HepG2 (cell line): ENCODE measurements around the gene NCOA7. TPM values are rescaled to one million over a fixed set of nuclear protein-coding genes. Genes with fewer than 3 reads are reported as not detected.

Experiments
- DPF2 ChIP-seq: sonication (generic); formaldehyde crosslinking; IDR thresholded peaks from 2 replicates; pipeline ENCODE4 v1.4.0; 2020; ENCODE audit warnings: mild to moderate bottlenecking, low read depth, missing genetic modification reagents, borderline replicate concordance
- GATA4 ChIP-seq: sonication (generic); IDR thresholded peaks from 2 replicates; pipeline ENCODE4 v1.6.1; 2016; ENCODE audit warnings: antibody characterized with exemption, low read depth, borderline replicate concordance
- GATAD2A ChIP-seq: IDR thresholded peaks from 2 replicates; pipeline ENCODE4 v1.6.1; 2016
- GFI1 ChIP-seq: sonication (generic); formaldehyde crosslinking; IDR thresholded peaks from 2 replicates; pipeline ENCODE4 v1.5.0; 2020; ENCODE audit warnings: missing genetic modification reagents, mild to moderate bottlenecking, borderline replicate concordance
- GZF1 ChIP-seq: sonication (generic); formaldehyde crosslinking; IDR thresholded peaks from 2 replicates; pipeline ENCODE4 v1.5.1; 2020; ENCODE audit warnings: mild to moderate bottlenecking, missing genetic modification reagents
- HNF4A ChIP-seq: sonication (generic); formaldehyde crosslinking; IDR thresholded peaks from 2 replicates; pipeline ENCODE4 v1.4.0; 2020; ENCODE audit warnings: missing genetic modification reagents
- HOMEZ ChIP-seq: IDR thresholded peaks from 2 replicates; pipeline ENCODE4 v1.6.1; 2016; ENCODE audit warnings: low read depth
- NCOA2 ChIP-seq: sonication (generic); formaldehyde crosslinking; IDR thresholded peaks from 2 replicates; pipeline ENCODE4 v1.8.0; 2022; ENCODE audit warnings: inconsistent platforms
- NCOR1 ChIP-seq: fragments of 200-600 bp; sonication (generic); IDR thresholded peaks from 2 replicates; pipeline ENCODE4 v1.7.0; 2017; ENCODE audit warnings: antibody characterized with exemption, low read length, borderline replicate concordance
- NR2F6 ChIP-seq, 2 experiments: IDR thresholded peaks; 2 replicates each; pipeline ENCODE4 v1.6.1; 2016; ENCODE audit warnings: antibody characterized with exemption in 1 of 2, mild to moderate bottlenecking in 1 of 2
- POLR2A ChIP-seq, 2 experiments: IDR thresholded peaks; 2 replicates each; pipeline ENCODE4 v1.6.1; 2011; ENCODE audit warnings: low read depth in 2 of 2, low read length in 2 of 2, mild to moderate bottlenecking in 1 of 2, moderate library complexity in 1 of 2; ENCODE audit not compliant: insufficient read depth in 1 of 2
- PRDM15 ChIP-seq: sonication (generic); formaldehyde crosslinking; IDR thresholded peaks from 2 replicates; pipeline ENCODE4 v1.4.0; 2020; ENCODE audit warnings: missing genetic modification reagents
- SNRNP70 ChIP-seq: fragments of 200-400 bp; formaldehyde crosslinking; IDR thresholded peaks from 2 replicates; pipeline ENCODE4 v1.6.1; 2017; ENCODE audit warnings: mild to moderate bottlenecking, low read depth, low read length, moderate library complexity
- SRF ChIP-seq: IDR thresholded peaks from 2 replicates; pipeline ENCODE4 v1.6.1; 2011; ENCODE audit warnings: mild to moderate bottlenecking, low read depth, low read length, moderate library complexity
- TOPORS ChIP-seq: sonication (generic); formaldehyde crosslinking; IDR thresholded peaks from 2 replicates; pipeline ENCODE4 v1.8.0; 2023; ENCODE audit warnings: mild to moderate bottlenecking, missing genetic modification reagents
- ZKSCAN5 ChIP-seq: sonication (generic); formaldehyde crosslinking; IDR thresholded peaks from 2 replicates; pipeline ENCODE4 v1.5.1; 2020; ENCODE audit warnings: mild to moderate bottlenecking, missing genetic modification reagents
- ZNF10 ChIP-seq: sonication (generic); formaldehyde crosslinking; IDR thresholded peaks from 2 replicates; pipeline ENCODE4 v1.4.0; 2020; ENCODE audit warnings: mild to moderate bottlenecking, low read depth, missing genetic modification reagents, borderline replicate concordance
- ZNF264 ChIP-seq: sonication (generic); formaldehyde crosslinking; IDR thresholded peaks from 2 replicates; pipeline ENCODE4 v1.4.0; 2020; ENCODE audit warnings: missing genetic modification reagents
- ZNF709 ChIP-seq: sonication (generic); formaldehyde crosslinking; IDR thresholded peaks from 2 replicates; pipeline ENCODE4 v1.5.0; 2020; ENCODE audit warnings: mild to moderate bottlenecking, missing genetic modification reagents
- ZNF841 ChIP-seq: sonication (generic); formaldehyde crosslinking; IDR thresholded peaks from 2 replicates; pipeline ENCODE4 v1.8.1; 2023; ENCODE audit warnings: missing genetic modification reagents, borderline replicate concordance
- polyA plus RNA-seq, 8 experiments: library from polyadenylated mRNA; depleted of rRNA in 3 of 8; stranded (reverse) in 7 of 8; unstranded in 1 of 8; fragments of >200 nt; fragmentation: Illumina TruSeq in 4 of 8; extraction: Trizol in 4 of 8; gene quantifications; 2 replicates each; pipeline versions ENCODE4 v1.2.1 to v1.2.3, GENCODE V29; 2011 to 2016; ENCODE audit warnings: low read depth in 4 of 8, missing spikeins in 1 of 8, mixed read lengths in 1 of 8; ENCODE audit not compliant: insufficient read depth in 1 of 8
- total RNA-seq, 5 experiments: library from RNA; depleted of rRNA; stranded (reverse); fragments of >200 nt; fragmentation: Illumina TruSeq; extraction: Trizol; gene quantifications; 2 replicates each; pipeline ENCODE4 v1.2.3, GENCODE V29; 2016; ENCODE audit warnings: low read depth in 1 of 5
- TF ChIP-seq, protein P1 (sequence below): sonication (generic); formaldehyde crosslinking; IDR thresholded peaks from 2 replicates; pipeline ENCODE4 v1.4.0; 2020; ENCODE audit warnings: low read depth, missing genetic modification reagents
- TF ChIP-seq, protein P2 (sequence below): sonication (generic); formaldehyde crosslinking; IDR thresholded peaks from 2 replicates; pipeline ENCODE4 v1.8.1; 2023; ENCODE audit warnings: missing genetic modification reagents, mild to moderate bottlenecking, borderline replicate concordance

NCOA7 gene
- total and polyA plus RNA-seq, 2 of the 13 experiments (the other 11 are each of a cell fraction or from before 2014, with no cell fraction given), result 13.6 to 20.8 TPM

GRCh38 chr6:125945378-125946141 lies 154.8 kb downstream of the NCOA7 start (continued):
- TF ChIP-seq ZNF709, result no peak
- peak; percentile 74; the same call in 1 of the 2 replicates for TF ChIP-seq GATA4
- TF ChIP-seq ZNF841 (CRISPR knock-in tag), result no peak
- TF ChIP-seq SRF, result no peak
- peak; percentile 32; the same call in 1 of the 2 replicates for TF ChIP-seq NCOR1
- peak; percentile 77 for TF ChIP-seq HOMEZ (CRISPR knock-in tag)
- no peak for TF ChIP-seq SNRNP70
- no peak for TF ChIP-seq ZKSCAN5 (CRISPR knock-in tag)
- peak; percentile 59; the same call in 1 of the 2 replicates for TF ChIP-seq HNF4A (CRISPR knock-in tag)
- TF ChIP-seq, protein P1, sequence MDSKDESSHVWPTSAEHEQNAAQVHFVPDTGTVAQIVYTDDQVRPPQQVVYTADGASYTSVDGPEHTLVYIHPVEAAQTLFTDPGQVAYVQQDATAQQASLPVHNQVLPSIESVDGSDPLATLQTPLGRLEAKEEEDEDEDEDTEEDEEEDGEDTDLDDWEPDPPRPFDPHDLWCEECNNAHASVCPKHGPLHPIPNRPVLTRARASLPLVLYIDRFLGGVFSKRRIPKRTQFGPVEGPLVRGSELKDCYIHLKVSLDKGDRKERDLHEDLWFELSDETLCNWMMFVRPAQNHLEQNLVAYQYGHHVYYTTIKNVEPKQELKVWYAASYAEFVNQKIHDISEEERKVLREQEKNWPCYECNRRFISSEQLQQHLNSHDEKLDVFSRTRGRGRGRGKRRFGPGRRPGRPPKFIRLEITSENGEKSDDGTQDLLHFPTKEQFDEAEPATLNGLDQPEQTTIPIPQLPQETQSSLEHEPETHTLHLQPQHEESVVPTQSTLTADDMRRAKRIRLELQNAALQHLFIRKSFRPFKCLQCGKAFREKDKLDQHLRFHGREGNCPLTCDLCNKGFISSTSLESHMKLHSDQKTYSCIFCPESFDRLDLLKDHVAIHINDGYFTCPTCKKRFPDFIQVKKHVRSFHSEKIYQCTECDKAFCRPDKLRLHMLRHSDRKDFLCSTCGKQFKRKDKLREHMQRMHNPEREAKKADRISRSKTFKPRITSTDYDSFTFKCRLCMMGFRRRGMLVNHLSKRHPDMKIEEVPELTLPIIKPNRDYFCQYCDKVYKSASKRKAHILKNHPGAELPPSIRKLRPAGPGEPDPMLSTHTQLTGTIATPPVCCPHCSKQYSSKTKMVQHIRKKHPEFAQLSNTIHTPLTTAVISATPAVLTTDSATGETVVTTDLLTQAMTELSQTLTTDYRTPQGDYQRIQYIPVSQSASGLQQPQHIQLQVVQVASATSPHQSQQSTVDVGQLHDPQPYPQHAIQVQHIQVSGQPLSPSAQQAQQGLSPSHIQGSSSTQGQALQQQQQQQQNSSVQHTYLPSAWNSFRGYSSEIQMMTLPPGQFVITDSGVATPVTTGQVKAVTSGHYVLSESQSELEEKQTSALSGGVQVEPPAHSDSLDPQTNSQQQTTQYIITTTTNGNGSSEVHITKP (CRISPR knock-in tag), result peak; percentile 68
- no peak for TF ChIP-seq ZNF264 (CRISPR knock-in tag)
- TF ChIP-seq NR2F6 (IDR thresholded peaks at IDR 0.05), result no peak
- TF ChIP-seq NR2F6 (CRISPR knock-in tag; IDR thresholded peaks at IDR 0.05), result no peak
- TF ChIP-seq DPF2 (CRISPR knock-in tag), result no peak
- no peak for TF ChIP-seq ZNF10 (CRISPR knock-in tag)
- no peak for TF ChIP-seq GZF1 (CRISPR knock-in tag)
- no peak for TF ChIP-seq GFI1
- peak; percentile 48; the same call in 1 of the 2 replicates for TF ChIP-seq NCOA2
- TF ChIP-seq TOPORS (CRISPR knock-in tag), result no peak
- TF ChIP-seq PRDM15 (CRISPR knock-in tag), result no peak
- no peak for TF ChIP-seq POLR2A (IDR thresholded peaks at IDR 0.05; ENCODE audit: insufficient read depth in 1 of 2, low read depth in 2 of 2, low read length in 2 of 2)
- TF ChIP-seq, protein P2, sequence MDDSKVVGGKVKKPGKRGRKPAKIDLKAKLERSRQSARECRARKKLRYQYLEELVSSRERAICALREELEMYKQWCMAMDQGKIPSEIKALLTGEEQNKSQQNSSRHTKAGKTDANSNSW (CRISPR knock-in tag), result no peak
- TF ChIP-seq GATAD2A (CRISPR knock-in tag), result peak; percentile 73
